NOMO-1 (cell line): Measurements from ENCODE around the gene TYMP.

ENCODE experiments used
- DNase-seq, 2 experiments: peaks; one replicate each; lab custom pipeline; 2025; ENCODE audit not compliant: unreplicated experiment in 2 of 2; lab: John Stamatoyannopoulos, UW

TYMP gene, protein sequence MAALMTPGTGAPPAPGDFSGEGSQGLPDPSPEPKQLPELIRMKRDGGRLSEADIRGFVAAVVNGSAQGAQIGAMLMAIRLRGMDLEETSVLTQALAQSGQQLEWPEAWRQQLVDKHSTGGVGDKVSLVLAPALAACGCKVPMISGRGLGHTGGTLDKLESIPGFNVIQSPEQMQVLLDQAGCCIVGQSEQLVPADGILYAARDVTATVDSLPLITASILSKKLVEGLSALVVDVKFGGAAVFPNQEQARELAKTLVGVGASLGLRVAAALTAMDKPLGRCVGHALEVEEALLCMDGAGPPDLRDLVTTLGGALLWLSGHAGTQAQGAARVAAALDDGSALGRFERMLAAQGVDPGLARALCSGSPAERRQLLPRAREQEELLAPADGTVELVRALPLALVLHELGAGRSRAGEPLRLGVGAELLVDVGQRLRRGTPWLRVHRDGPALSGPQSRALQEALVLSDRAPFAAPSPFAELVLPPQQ

DNA sequence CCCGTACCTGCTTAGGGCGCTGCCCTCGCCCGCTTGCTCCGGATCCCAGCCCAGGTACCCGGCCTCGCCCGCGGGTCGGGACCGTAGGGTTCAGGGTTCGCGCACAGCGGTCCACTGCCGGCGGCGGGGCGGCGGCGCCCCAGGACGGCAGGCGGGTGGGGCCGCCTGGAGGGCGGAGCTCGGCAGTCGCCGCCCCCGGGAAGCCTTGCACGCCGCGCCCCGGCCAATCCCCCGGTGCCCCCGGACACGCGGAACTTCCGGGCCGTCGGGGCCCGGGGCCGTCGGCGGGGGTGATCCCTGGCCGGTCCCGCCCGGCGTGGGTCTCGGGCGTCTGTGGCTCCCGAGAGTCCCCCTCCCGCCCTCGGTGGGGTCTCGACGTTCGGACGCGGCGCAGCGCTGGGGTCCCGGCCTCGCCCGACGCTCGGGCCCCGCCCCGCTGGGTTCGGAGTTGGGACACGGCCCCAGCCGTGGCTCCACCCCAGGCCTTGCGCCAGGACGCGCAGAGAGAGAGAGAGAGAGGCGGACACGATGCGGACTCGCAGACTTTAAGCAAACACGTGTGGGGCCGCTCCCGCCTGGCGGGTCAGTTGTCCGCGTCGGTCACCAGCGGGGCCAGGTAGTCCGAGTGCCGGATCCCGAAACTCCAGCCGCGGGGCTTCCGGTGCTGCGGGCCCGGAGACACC, at the start of gene TYMP:
TYMP (minus strand) TSS at position 116 of the 683 bp plus-strand sequence. CDS start 303 bp downstream, outside the sequence.
- DNase-seq, result peak; percentile 85 to 90

DNA sequence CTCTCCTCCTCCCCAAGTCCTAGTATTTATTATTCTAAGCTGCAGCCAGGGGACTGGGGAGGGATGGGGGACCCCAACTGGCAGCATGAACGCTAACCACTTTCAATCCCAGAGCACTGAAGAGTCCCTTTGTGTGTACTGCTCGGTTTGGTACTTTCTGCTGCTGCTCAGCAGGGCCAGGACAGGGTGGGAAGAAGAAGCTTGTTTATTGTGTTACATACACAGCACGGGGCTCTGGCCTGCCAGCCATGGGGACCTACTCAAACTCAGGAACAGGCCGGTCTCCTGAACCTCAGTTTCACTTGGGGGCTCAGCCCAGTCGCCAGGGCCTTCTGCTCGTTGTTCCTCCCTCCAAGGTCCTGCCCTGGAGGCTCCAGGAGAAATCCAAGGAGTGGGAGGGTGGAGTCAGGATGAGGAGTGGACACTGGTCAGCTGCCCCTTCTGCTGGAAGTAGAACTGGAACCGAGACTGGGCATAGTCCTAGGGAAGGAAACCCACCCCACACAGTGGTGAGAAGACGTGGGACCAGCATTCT, 49.0 kb upstream of the TYMP start:
- DNase-seq, result no peak

GRCh38 chr22:50577987-50578775, 48.4 kb upstream of the TYMP start, which contains the start of gene CPT1B:
CPT1B (minus strand) TSS chr22:50578427; CDS start chr22:50577915, 512 bp downstream.
- no peak for DNase-seq

DNA sequence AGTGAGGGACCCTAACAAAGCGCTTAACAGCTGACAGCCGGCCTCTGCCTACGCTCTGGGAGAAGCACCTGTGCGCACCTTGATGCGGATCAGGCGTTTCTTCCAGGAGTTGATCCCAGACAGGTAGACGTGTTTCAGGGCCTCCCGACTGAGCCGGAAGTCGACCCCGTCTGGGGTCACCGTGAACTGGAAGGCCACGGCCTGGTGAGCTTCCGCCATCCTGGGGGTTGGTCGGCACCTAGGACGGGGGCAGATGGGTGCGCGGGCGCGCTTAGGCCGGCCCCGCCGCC, 47.8 kb upstream of the TYMP start:
- DNase-seq, result no peak

- no peak for DNase-seq
These were observed 47.2 kb upstream of the TYMP start for GRCh38 chr22:50576806-50577696.

DNA sequence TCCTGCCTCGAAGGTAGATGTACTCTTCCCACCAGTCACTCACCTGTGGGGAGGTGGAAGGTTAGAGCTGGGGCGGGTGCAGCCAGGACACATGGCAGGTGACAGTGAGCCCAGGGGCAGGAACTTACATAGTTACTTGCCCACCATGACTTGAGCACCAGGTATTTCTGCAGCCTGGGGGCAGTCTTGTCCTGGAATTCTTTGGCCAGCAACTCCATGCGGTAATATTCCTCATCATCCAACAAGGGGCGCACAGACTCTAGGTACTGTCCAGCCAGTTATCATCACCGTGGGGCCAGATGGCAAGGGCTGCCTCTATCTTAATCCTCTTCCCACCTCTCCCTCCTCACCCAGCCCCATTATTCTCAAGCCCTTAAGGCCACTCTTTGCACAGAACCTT, 46.3 kb upstream of the TYMP start:
- DNase-seq, result no peak

DNA sequence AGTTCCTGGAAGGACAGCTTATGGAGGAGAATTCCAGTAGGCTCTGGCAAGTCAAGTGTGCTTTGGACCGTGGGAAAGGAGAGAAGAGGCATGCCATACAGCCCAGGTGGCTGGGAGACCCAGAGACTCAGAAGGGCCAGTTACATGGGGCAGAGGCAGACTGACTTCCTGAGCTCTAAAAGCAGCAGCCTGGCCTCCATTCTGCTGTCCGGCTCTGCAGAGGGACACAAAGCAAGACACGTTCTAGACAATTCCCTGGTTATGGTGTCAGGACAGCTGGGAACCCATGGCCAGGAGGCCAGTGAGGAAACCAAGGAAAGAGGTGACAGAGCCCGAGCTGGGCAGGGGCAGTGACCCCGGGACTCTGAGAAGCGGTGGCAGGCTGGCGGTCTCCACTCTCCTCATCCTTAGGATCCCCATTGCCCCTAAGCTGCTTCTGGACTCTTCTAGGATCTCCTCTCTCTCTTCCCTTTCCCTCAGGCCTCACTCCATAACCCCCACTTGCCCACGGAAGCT, 45.7 kb upstream of the TYMP start:
- DNase-seq, result no peak

DNA sequence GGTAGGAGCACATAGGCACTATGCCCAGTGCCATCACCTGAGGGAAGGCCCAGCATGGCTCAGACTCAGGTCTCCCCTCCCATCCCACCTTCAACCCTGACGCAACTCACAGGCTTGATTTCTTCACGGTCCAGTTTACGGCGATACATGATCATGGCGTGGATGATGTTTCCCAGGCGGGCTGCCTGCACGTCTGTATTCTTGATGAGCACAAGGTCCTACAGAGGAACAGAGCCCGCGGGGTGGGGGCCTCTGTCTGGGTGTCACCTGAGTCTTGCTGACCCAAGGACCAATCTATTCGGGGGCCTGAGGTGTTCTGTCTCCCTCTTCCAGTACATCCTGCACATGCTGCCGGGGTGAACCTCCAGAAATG, 44.6 kb upstream of the TYMP start:
- DNase-seq, result no peak

DNA sequence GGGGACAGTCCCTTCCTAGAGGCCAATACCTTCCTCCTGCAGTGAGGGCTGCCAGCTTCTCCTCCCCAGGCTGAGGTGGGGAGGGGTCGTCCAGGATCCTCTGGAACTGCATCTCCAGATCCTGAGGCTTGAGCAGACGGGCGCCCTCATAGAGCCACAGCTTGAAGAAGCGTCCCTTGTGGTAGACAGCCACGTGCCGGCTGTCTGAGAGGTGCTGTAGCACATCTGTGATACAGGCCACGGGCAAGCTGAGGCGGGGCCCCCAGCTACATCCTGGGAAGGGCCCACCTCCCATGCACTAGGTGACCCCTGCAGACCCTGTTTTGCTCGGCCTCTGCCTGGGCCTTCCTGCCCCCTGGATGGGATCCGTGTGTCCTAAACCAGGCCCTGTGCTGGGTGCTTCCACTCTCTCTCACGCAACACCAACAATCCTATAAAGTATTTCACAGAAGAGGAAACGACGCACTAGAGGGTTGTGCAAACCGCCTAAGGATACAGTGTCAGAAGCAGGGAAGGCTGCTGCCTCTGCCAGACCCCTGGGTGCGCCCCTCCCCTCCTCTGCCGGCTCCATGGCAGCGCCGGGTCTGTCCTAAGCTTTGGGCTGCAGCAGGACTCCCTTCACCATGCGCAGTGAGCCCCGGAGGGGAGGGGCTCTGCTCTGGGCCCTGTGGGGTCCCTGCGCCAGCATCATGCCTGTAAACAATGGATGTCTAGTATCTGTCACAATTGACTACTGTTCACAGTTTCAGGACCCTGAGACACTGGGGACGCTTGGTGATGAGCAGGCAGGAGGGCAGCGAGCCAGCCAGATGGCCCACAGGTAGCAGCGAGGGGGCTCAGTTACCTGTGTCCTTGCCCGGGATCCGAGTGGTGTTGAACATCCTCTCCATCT, 43.9 kb upstream of the TYMP start:
- no peak for DNase-seq

GRCh38 chr22:50572965-50573364, 43.2 kb upstream of the TYMP start:
- DNase-seq, result no peak

GRCh38 chr22:50571264-50572175, 41.7 kb upstream of the TYMP start:
- no peak for DNase-seq

GRCh38 chr22:50570861-50571260, 41.0 kb upstream of the TYMP start:
- DNase-seq, result no peak

GRCh38 chr22:50569896-50570535, 40.2 kb upstream of the TYMP start:
- DNase-seq, result no peak

DNA sequence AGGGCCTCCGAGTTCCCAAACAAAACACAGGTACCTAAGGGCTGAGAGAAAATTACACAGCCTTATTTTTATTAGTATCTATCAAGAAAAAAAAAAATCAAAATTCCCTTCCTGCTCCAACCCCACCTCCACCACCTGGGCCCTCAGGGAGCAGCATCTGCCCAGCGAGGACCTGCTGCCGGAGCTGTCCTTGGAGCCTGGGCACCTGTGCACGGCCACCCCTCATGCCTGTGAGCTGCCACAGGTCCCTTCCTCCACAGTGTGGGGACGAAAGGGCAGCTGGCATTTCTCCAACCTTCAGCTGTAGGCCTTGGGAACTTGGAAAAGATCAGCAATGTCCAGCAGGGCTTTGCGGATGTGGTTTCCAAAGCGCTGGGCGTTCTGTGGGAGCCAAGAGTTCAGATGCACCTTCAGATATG, 39.2 kb upstream of the TYMP start:
- DNase-seq, result no peak

DNA sequence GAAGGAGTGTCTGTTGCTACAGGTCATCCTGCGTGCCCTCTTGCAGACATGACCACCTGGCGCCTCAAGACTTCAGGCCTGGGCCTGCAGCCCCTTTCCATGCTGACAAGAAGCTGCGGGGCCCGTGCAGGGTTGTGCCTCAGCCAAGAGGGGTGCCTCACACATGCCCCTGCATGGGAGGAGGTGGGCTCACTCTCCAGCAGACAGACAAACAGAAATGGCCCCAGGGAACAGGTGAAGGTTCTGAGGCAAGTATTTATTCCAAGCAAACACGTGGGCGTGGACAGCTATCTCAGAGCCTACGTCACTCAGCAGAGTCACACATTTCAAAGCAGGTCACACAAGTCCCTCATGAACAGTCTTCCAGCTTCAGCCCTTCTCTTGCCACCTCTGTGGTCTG, 38.8 kb upstream of the TYMP start:
- DNase-seq, result no peak

DNA sequence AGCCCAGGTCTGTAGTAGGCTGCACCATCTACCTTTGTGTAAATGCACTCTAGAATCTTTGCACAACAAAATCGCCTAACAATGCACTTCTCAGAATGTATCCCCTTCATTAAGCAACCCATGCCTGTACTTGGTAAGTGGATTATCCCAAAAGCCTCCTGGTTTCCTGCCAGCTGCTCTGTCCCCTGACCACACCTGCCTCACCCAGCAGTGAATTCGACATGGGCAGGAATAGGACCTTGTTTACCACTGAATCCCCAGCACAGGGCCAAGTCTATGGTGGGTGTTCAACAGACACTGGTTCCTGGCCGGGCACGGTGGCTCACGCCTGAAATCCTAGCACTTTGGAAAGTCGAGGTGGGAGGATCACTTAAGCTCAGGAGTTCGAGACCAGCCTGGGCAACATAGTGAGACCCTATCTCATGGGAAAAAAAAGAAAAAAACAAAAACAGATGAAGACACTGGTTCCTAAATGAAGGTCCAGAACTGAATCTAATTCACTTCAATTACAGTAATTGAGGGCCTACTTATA, 38.0 kb upstream of the TYMP start:
- DNase-seq, result no peak

- DNase-seq, result no peak
These were observed 34.5 kb upstream of the TYMP start for GRCh38 chr22:50564289-50564688.
